H1 (cell line): Measurements from ENCODE around the gene RGL1. TPM values are rescaled to one million over a fixed set of nuclear protein-coding genes. Genes with fewer than 3 reads are reported as not detected.

Source experiments
- CTCF ChIA-PET: fragments of 300-600 bp; sonication (Branson Sonifier 250); formaldehyde crosslinking; loops from one replicate; lab custom pipeline; 2021; ENCODE audit not compliant: partially characterized antibody; lab: Charles Lee
- POLR2A ChIA-PET: fragments of 300-600 bp; sonication (Branson Sonifier 250); formaldehyde crosslinking; loops from one replicate; lab custom pipeline; 2021; ENCODE audit warnings: inconsistent platforms; ENCODE audit not compliant: partially characterized antibody; lab: Charles Lee
- DNase-seq, 2 experiments: peaks; one replicate each; pipeline versions ENCODE4 v3.0.0 to v3.0.0-alpha.2; 2010 to 2022; ENCODE audit warnings: low spot score in 2 of 2, low read depth in 1 of 2, mixed read lengths in 1 of 2
- FAIRE-seq: peaks from 2 replicates; lab custom pipeline; 2011; peaks lifted over from hg19 to GRCh38; lab: Jason Lieb, UNC
- H2AFZ ChIP-seq: 2 replicates; pipeline ENCODE4 v1.8.1; 2012; ENCODE audit warnings: low read length, inconsistent platforms
- H2AK5ac ChIP-seq: 2 replicates; pipeline ENCODE4 v1.6.1; 2013; ENCODE audit warnings: low read depth, low read length
- H2BK120ac ChIP-seq: replicated peaks from 2 replicates; pipeline ENCODE3; 2013; ENCODE audit warnings: low read depth, low read length, inconsistent platforms
- H2BK12ac ChIP-seq: 2 replicates; pipeline ENCODE4 v1.6.1; 2013; ENCODE audit warnings: low read depth, low read length
- H2BK15ac ChIP-seq: 2 replicates; pipeline ENCODE4 v1.6.1; 2013; ENCODE audit warnings: low read length
- H2BK20ac ChIP-seq: 2 replicates; pipeline ENCODE4 v1.6.1; 2013; ENCODE audit warnings: low read length
- H2BK5ac ChIP-seq: 2 replicates; pipeline ENCODE4 v1.6.1; 2013; ENCODE audit warnings: low read depth, low read length
- H3K14ac ChIP-seq: 2 replicates; pipeline ENCODE4 v1.6.1; 2013; ENCODE audit warnings: inconsistent platforms; ENCODE audit not compliant: insufficient read length
- H3K18ac ChIP-seq: 2 replicates; pipeline ENCODE4 v1.6.1; 2013; ENCODE audit warnings: low read length; ENCODE audit errors: extremely low read depth
- H3K23ac ChIP-seq: 2 replicates; pipeline ENCODE4 v1.6.1; 2013; ENCODE audit warnings: inconsistent platforms; ENCODE audit not compliant: insufficient read length
- H3K23me2 ChIP-seq: 2 replicates; pipeline ENCODE4 v1.6.1; 2013; ENCODE audit warnings: low read depth, low read length
- H3K27ac ChIP-seq: 2 replicates; pipeline ENCODE4 v1.6.1; 2011; ENCODE audit warnings: low read depth, low read length, inconsistent platforms
- H3K27me3 ChIP-seq, 4 experiments: replicated peaks in 1 of 4; 1 replicate in 1 of 4; 2 replicates in 3 of 4; pipeline versions ENCODE4 v1.6.1 to v1.8.1; 2011 to 2013; ENCODE audit warnings: low read length in 3 of 4, mild to moderate bottlenecking in 3 of 4, inconsistent platforms in 2 of 4, mixed read lengths in 2 of 4, moderate library complexity in 1 of 4; ENCODE audit not compliant: control insufficient read depth in 3 of 4, insufficient read depth in 3 of 4; ENCODE audit errors: extremely low read depth in 1 of 4
- H3K36me3 ChIP-seq, 4 experiments: 2 replicates each; pipeline versions ENCODE4 v1.6.1 to v1.8.1; 2011 to 2013; ENCODE audit warnings: mild to moderate bottlenecking in 4 of 4, low read length in 3 of 4, moderate library complexity in 2 of 4, control low read depth in 1 of 4, inconsistent platforms in 1 of 4; ENCODE audit not compliant: insufficient read depth in 4 of 4, control insufficient read depth in 2 of 4
- H3K4ac ChIP-seq: replicated peaks from 2 replicates; pipeline ENCODE3; 2013; ENCODE audit warnings: low read length, low read depth, mixed read lengths, inconsistent platforms; ENCODE audit not compliant: insufficient read length
- H3K4me1 ChIP-seq, 4 experiments: replicated peaks in 1 of 4; 1 replicate in 1 of 4; 2 replicates in 3 of 4; pipeline versions ENCODE4 v1.6.1 to v1.8.1; 2011 to 2013; ENCODE audit warnings: low read length in 3 of 4, inconsistent platforms in 2 of 4, mixed read lengths in 1 of 4; ENCODE audit not compliant: insufficient read depth in 4 of 4, control insufficient read depth in 3 of 4
- H3K4me2 ChIP-seq, 2 experiments: 2 replicates each; pipeline versions ENCODE4 v1.6.1 to v1.8.1; 2011 to 2013; ENCODE audit warnings: low read depth in 2 of 2, low read length in 2 of 2, control low read depth in 1 of 2, inconsistent platforms in 1 of 2, mild to moderate bottlenecking in 1 of 2; ENCODE audit not compliant: insufficient read depth in 1 of 2
- H3K4me3 ChIP-seq, 4 experiments: fragments of 200-600, 300-600 bp in 1 of 4; sonication (generic), shearing (Covaris generic), sonication (Bioruptor Twin) in 1 of 4; 2 replicates each; pipeline versions ENCODE4 v1.5.1 to v1.8.1; 2011 to 2016; ENCODE audit warnings: low read length in 4 of 4, low read depth in 3 of 4, control low read depth in 2 of 4, inconsistent platforms in 2 of 4, mild to moderate bottlenecking in 2 of 4, mixed read lengths in 1 of 4, moderate library complexity in 1 of 4; ENCODE audit not compliant: insufficient read depth in 2 of 4; ENCODE audit errors: extremely low read depth in 1 of 4
- H3K56ac ChIP-seq: replicated peaks from 2 replicates; pipeline ENCODE3; 2013; ENCODE audit warnings: low read depth, mild to moderate bottlenecking, mixed read lengths, low read length, inconsistent platforms; ENCODE audit not compliant: insufficient read length
- H3K79me1 ChIP-seq: 2 replicates; pipeline ENCODE4 v1.6.1; 2013; ENCODE audit warnings: low read depth, low read length, control low read depth
- H3K79me2 ChIP-seq, 2 experiments: 2 replicates each; pipeline versions ENCODE4 v1.6.1 to v1.8.1; 2012 to 2013; ENCODE audit warnings: low read length in 2 of 2, mild to moderate bottlenecking in 2 of 2, inconsistent platforms in 1 of 2; ENCODE audit not compliant: insufficient read depth in 2 of 2, control insufficient read depth in 1 of 2
- H3K9ac ChIP-seq, 4 experiments: replicated peaks in 1 of 4; 1 replicate in 1 of 4; 2 replicates in 3 of 4; pipeline versions ENCODE4 v1.6.1 to v1.8.1; 2011 to 2013; ENCODE audit warnings: low read depth in 3 of 4, low read length in 3 of 4, control low read depth in 2 of 4, mild to moderate bottlenecking in 2 of 4, moderate library complexity in 2 of 4, inconsistent platforms in 1 of 4; ENCODE audit errors: extremely low read depth in 1 of 4
- H3K9me3 ChIP-seq, 2 experiments: 2 replicates each; pipeline versions ENCODE4 v1.6.1 to v1.8.1; 2012 to 2013; ENCODE audit warnings: mild to moderate bottlenecking in 2 of 2, moderate library complexity in 2 of 2, control low read depth in 1 of 2, inconsistent platforms in 1 of 2, low read depth in 1 of 2, low read length in 1 of 2, mixed read lengths in 1 of 2; ENCODE audit not compliant: insufficient read depth in 2 of 2
- H4K20me1 ChIP-seq, 2 experiments: replicated peaks in 1 of 2; 2 replicates each; pipeline versions ENCODE3 to v1.8.1; 2011 to 2013; ENCODE audit warnings: inconsistent platforms in 2 of 2, low read length in 2 of 2, mild to moderate bottlenecking in 1 of 2; ENCODE audit not compliant: insufficient read depth in 2 of 2, control insufficient read depth in 1 of 2
- H4K5ac ChIP-seq: 2 replicates; pipeline ENCODE4 v1.6.1; 2013; ENCODE audit warnings: low read length, low read depth, mixed read lengths, inconsistent platforms; ENCODE audit not compliant: insufficient read length
- H4K8ac ChIP-seq: 2 replicates; pipeline ENCODE4 v1.8.0; 2013; ENCODE audit warnings: mild to moderate bottlenecking, moderate library complexity, low read length, inconsistent platforms; ENCODE audit not compliant: insufficient read depth; ENCODE audit errors: extremely low read depth
- H4K91ac ChIP-seq: replicated peaks from 2 replicates; pipeline ENCODE3; 2013; ENCODE audit warnings: low read length, mixed read lengths, inconsistent platforms; ENCODE audit not compliant: insufficient read length
- CBX5 ChIP-seq: fragments of 300-800, 300-1000 bp; sonication (generic); IDR thresholded peaks from 2 replicates; pipeline ENCODE4 v1.7.1; 2016; ENCODE audit warnings: antibody characterized with exemption, low read length, low read depth
- JUND ChIP-seq: IDR thresholded peaks from 2 replicates; pipeline ENCODE4 v1.6.1; 2011; ENCODE audit warnings: mild to moderate bottlenecking, improper control_type of control experiment, low read length
- KDM5A ChIP-seq: fragments of 200-600 bp; IDR thresholded peaks from 2 replicates; pipeline ENCODE4 v1.7.1; 2012; ENCODE audit warnings: mild to moderate bottlenecking, low read length, inconsistent platforms, mixed read lengths
- NRF1 ChIP-seq: IDR thresholded peaks from 2 replicates; pipeline ENCODE4 v1.6.1; 2011; ENCODE audit warnings: mild to moderate bottlenecking, low read depth, low read length, improper control_type of control experiment
- POU5F1 ChIP-seq: IDR thresholded peaks from 2 replicates; pipeline ENCODE4 v1.6.1; 2011; ENCODE audit warnings: low read depth, mild to moderate bottlenecking, low read length, moderate library complexity
- RNF2 ChIP-seq: fragments of 200-900, 300-1000 bp; sonication (generic); IDR thresholded peaks from 2 replicates; pipeline ENCODE4 v1.7.1; 2016; ENCODE audit warnings: borderline replicate concordance, low read depth, mild to moderate bottlenecking, antibody characterized with exemption, low read length; ENCODE audit not compliant: poor library complexity, severe bottlenecking; ENCODE audit errors: missing control alignments
- SIN3A ChIP-seq, 2 experiments: IDR thresholded peaks in 1 of 2; conservative IDR thresholded peaks in 1 of 2; 2 replicates each; pipeline ENCODE4 v1.6.1; 2011 to 2012; ENCODE audit warnings: low read length in 2 of 2, improper control_type of control experiment in 1 of 2, low read depth in 1 of 2, mild to moderate bottlenecking in 1 of 2
- SIRT6 ChIP-seq: IDR thresholded peaks from one replicate; pipeline ENCODE4 v1.7.1; 2012; ENCODE audit warnings: low read length, inconsistent platforms
- SP1 ChIP-seq: IDR thresholded peaks from 2 replicates; pipeline ENCODE4 v1.6.1; 2011; ENCODE audit warnings: low read depth, low read length
- SP4 ChIP-seq: IDR thresholded peaks from 2 replicates; pipeline ENCODE4 v1.6.1; 2012; ENCODE audit warnings: low read length, inconsistent platforms
- SRF ChIP-seq: IDR thresholded peaks from 2 replicates; pipeline ENCODE4 v1.6.1; 2011; ENCODE audit warnings: mild to moderate bottlenecking, low read depth, low read length, moderate library complexity
- WGBS, 2 experiments: shearing (Covaris generic) in 1 of 2; methylation state at CpG; one replicate each; pipeline versions ENCODE4 v1.1.6 to v1.1.7; 2013 to 2015; ENCODE audit warnings: low lambda C conversion rate in 2 of 2, mixed read lengths in 2 of 2, inconsistent platforms in 1 of 2, low coverage in 1 of 2, missing lambda C conversion rate in 1 of 2; ENCODE audit not compliant: insufficient replicate concordance in 2 of 2, insufficient coverage in 1 of 2, insufficient read length in 1 of 2; ENCODE audit errors: extremely low coverage in 1 of 2, missing lambda C conversion rate in 1 of 2; 5-methylcytosine and 5-hydroxymethylcytosine counted together
- polyA plus RNA-seq, 7 experiments: library from polyadenylated mRNA; depleted of rRNA in 3 of 7; stranded (reverse) in 5 of 7; unstranded in 2 of 7; fragments of >200 nt in 5 of 7; fragments of 200-250 nt in 2 of 7; gene quantifications; 1 replicate in 5 of 7; 2 replicates in 1 of 7; 4 replicates in 1 of 7; pipeline versions ENCODE4 v1.2.1 to v1.2.3, GENCODE V29; 2011 to 2013; ENCODE audit warnings: missing spikeins in 2 of 7, mixed read lengths in 2 of 7
- total RNA-seq: library from RNA; stranded (reverse); fragmentation: NEBNext Ultra II Directional; extraction: Animal tissue kit (Norgen Biotek cat#: 25700); gene quantifications from 2 replicates; pipeline ENCODE4 v1.2.1, GENCODE V29; 2021
- TF ChIP-seq, protein P1 (sequence below): IDR thresholded peaks from 2 replicates; pipeline ENCODE4 v1.6.1; 2012; ENCODE audit warnings: inconsistent platforms
- TF ChIP-seq, protein P2 (sequence below): IDR thresholded peaks from 2 replicates; pipeline ENCODE4 v1.6.1; 2011; ENCODE audit warnings: low read length, improper control_type of control experiment

RGL1 gene
- total and polyA plus RNA-seq, 2 of the 8 experiments (the other 6 are each of a cell fraction or from before 2014, with no cell fraction given) = 0.98 to 2.4 TPM

DNA sequence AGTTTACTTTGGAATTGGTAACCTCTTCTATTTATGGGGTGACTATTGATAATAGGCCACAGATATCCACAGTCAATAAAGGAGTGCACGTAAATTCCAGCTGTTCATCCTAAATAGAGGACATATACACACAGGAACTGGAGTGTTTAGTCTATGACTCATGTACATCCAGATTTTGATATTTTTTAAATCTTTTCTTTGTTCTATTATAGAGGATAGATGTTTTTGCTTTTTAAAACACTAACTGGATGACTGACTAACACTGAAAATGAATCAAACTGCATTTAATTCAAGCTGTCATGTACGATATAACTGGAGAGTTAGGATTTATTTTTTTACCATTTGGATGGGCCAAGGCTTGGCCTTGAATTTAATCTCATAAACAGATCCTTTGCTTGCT is 45.9 kb downstream of the RGL1 start:
- POLR2A ChIA-PET = interaction anchor here (0.7 kb wide), 1 partner anchor 63 kb away, joined by 3 read pairs; no protein-coding TSS in a partner anchor
- TF ChIP-seq SIN3A (conservative IDR thresholded peaks at IDR 0.05 in 1 of 2, IDR thresholded peaks at IDR 0.05 in 1 of 2; ENCODE audit: low read depth in 1 of 2, low read length in 2 of 2) (no peak), NRF1 (no peak), SIRT6 (no peak), JUND (no peak), SP4 (no peak), SP1 (no peak), POU5F1 (no peak), KDM5A (no peak), CBX5 (no peak), SRF (no peak), RNF2 (no peak)
- TF ChIP-seq, protein P1, sequence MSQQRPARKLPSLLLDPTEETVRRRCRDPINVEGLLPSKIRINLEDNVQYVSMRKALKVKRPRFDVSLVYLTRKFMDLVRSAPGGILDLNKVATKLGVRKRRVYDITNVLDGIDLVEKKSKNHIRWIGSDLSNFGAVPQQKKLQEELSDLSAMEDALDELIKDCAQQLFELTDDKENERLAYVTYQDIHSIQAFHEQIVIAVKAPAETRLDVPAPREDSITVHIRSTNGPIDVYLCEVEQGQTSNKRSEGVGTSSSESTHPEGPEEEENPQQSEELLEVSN = no peak
- TF ChIP-seq, protein P2, sequence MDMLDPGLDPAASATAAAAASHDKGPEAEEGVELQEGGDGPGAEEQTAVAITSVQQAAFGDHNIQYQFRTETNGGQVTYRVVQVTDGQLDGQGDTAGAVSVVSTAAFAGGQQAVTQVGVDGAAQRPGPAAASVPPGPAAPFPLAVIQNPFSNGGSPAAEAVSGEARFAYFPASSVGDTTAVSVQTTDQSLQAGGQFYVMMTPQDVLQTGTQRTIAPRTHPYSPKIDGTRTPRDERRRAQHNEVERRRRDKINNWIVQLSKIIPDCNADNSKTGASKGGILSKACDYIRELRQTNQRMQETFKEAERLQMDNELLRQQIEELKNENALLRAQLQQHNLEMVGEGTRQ = no peak

More for the DNA sequence above, 45.9 kb downstream of the RGL1 start:
- Histone ChIP-seq H3K27me3 (no peaks in the 10 kb centered on the region), H3K4me2 (no peak overlapping the region), H3K27ac (no peak overlapping the region), H2AK5ac (no peak overlapping the region), H3K9ac (no peak overlapping the region), H3K9me3 (no peaks in the 10 kb centered on the region), H2BK15ac (no peak overlapping the region), H3K56ac (no peak overlapping the region), H4K8ac (no peak overlapping the region), H3K18ac (no peak overlapping the region), H3K4me1 (peaks cover 0 to 3% (median 0%) of the 10 kb centered on the region in 4 experiments; a peak in 1 of 7 replicates), H4K91ac (no peak overlapping the region), H2BK12ac (no peak overlapping the region), H3K79me2 (no peaks in the 10 kb centered on the region), H3K36me3 (no peaks in the 10 kb centered on the region), H3K23ac (no peak overlapping the region), H4K5ac (no peak overlapping the region), H2AFZ (no peak overlapping the region), H3K79me1 (no peaks in the 10 kb centered on the region), H2BK5ac (no peak overlapping the region), H3K14ac (no peak overlapping the region), H2BK120ac (no peak overlapping the region), H4K20me1 (no peaks in the 10 kb centered on the region), H3K4ac (no peak overlapping the region), H3K4me3 (no peak overlapping the region), H2BK20ac (no peak overlapping the region), H3K23me2 (no peaks in the 10 kb centered on the region)
- FAIRE-seq (no peak), DNase-seq (no peak)
- WGBS, 2 experiments = 90% methylated on average over 2 of the region's 2 CpGs; no CpG with 5 or more reads in 1 of the 2 experiments
- CTCF ChIA-PET = no interaction called here
